ENCODE results near the gene TMEM119. TPM values are rescaled to one million over a fixed set of nuclear protein-coding genes. Genes with fewer than 3 reads are reported as not detected.

The TMEM119 gene
- total RNA-seq, 1 experiment from 2014 or later = not detected

- in situ Hi-C loops (cut with HindIII; ENCODE audit: low pct_unique_long_range_greater_than_20kb, low sequenced_read_pairs) = no loop called here
- CTCF ChIA-PET = interaction anchor here (2.8 kb wide), 1 partner anchor 54 kb away, joined by 17 read pairs; no protein-coding TSS in a partner anchor
- intact Hi-C loops (cut with micrococcal nuclease; ENCODE audit: unreplicated experiment) = loop anchor here (1.0 to 5.0 kb wide), 2 partner anchors 55 to 529 kb away; partner anchors contain the start of gene ALKBH2
- TF ChIP-seq, protein P1, sequence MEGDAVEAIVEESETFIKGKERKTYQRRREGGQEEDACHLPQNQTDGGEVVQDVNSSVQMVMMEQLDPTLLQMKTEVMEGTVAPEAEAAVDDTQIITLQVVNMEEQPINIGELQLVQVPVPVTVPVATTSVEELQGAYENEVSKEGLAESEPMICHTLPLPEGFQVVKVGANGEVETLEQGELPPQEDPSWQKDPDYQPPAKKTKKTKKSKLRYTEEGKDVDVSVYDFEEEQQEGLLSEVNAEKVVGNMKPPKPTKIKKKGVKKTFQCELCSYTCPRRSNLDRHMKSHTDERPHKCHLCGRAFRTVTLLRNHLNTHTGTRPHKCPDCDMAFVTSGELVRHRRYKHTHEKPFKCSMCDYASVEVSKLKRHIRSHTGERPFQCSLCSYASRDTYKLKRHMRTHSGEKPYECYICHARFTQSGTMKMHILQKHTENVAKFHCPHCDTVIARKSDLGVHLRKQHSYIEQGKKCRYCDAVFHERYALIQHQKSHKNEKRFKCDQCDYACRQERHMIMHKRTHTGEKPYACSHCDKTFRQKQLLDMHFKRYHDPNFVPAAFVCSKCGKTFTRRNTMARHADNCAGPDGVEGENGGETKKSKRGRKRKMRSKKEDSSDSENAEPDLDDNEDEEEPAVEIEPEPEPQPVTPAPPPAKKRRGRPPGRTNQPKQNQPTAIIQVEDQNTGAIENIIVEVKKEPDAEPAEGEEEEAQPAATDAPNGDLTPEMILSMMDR (IDR thresholded peaks at IDR 0.05) = peak; percentile 46
- TF ChIP-seq SIN3A (IDR thresholded peaks at IDR 0.05; ENCODE audit: borderline replicate concordance, insufficient read depth, low read depth, low read length) (no peak), REST (IDR thresholded peaks at IDR 0.05; ENCODE audit: insufficient read depth in 1 of 2, low read depth in 2 of 2, low read length in 1 of 2) (no peak), POLR2AphosphoS5 (IDR thresholded peaks at IDR 0.05; ENCODE audit: low read depth, low read length) (no peak)
- H3K4me1 ChIP-seq (ENCODE audit: control insufficient read depth, insufficient read depth, low read length) = peaks cover 29% of the 10 kb centered on the region
- no peaks in the 10 kb centered on the region for H3K9me3 ChIP-seq (ENCODE audit: control insufficient read depth, insufficient read depth, low read depth, low read length)
- peaks cover 37% of the 10 kb centered on the region for H3K36me3 ChIP-seq (ENCODE audit: control insufficient read depth, insufficient read depth, low read length)
- DNase-seq (ENCODE audit: low read depth, low spot score) (no peak), ATAC-seq (no peak)
- peak overlapping the region; percentile 84 for H3K27ac ChIP-seq (ENCODE audit: low read length)
- H3K27me3 ChIP-seq (ENCODE audit: control insufficient read depth, insufficient read depth, low read length) = no peaks in the 10 kb centered on the region
- no TSS peak for BruUV-seq (replicated peaks)
- H3K4me3 ChIP-seq (ENCODE audit: low read depth in 2 of 2, low read length in 2 of 2) = peak overlapping the region; percentile 100
- POLR2A ChIA-PET = no interaction called here
Measured at GRCh38 chr12:108563804-108564151, 34.1 kb downstream of the TMEM119 start.

DNA sequence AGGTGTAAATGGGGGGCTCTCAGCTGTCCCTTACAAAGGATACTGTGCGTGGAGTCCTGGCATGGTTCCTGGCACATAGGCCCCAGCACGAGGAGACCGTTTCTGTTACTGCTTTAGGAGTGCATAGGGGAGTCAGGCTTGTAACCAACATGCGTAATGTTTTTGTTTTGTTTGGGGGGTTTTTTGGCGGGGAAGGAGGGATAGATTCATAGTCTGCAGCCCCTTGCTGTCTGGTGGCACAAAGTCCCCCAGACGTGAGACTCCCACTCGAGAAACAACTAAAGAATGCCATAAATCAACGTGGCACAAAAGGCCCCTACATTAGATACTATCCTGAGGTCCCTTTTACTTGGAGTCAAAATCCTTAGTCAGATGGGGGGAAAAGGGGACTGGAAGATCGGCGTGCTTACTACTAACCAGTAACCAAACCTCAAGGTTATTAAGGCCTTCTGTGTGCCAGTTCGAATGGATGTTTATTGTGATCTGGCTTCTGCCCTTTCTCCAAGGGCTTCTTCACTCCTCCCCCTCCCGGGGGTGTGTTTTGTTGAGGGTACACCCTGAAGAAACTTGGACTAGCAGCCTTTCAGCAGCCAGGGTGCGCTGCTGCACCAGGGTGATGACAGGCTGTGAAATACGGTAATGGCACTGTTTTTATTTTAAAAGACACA lies 34.6 kb downstream of the TMEM119 start:
- intact Hi-C loops (cut with micrococcal nuclease; ENCODE audit: unreplicated experiment) (loop anchor here (1.0 to 5.0 kb wide), 2 partner anchors 55 to 529 kb away; partner anchors contain the start of gene ALKBH2), in situ Hi-C loops (cut with HindIII; ENCODE audit: low pct_unique_long_range_greater_than_20kb, low sequenced_read_pairs) (no loop called here)
- ChIA-PET CTCF (interaction anchor here (0.8 to 2.8 kb wide), 2 partner anchors 54 to 107 kb away, joined by 5 to 17 read pairs; no protein-coding TSS in a partner anchor), POLR2A (no interaction called here)
- DNase-seq (ENCODE audit: low read depth, low spot score) = peak; percentile 72
- Histone ChIP-seq H3K9me3 (ENCODE audit: control insufficient read depth, insufficient read depth, low read depth, low read length) (no peaks in the 10 kb centered on the region), H3K27ac (ENCODE audit: low read length) (peak overlapping the region; percentile 84), H3K36me3 (ENCODE audit: control insufficient read depth, insufficient read depth, low read length) (peaks cover 36% of the 10 kb centered on the region), H3K27me3 (ENCODE audit: control insufficient read depth, insufficient read depth, low read length) (no peaks in the 10 kb centered on the region), H3K4me1 (ENCODE audit: control insufficient read depth, insufficient read depth, low read length) (peaks cover 32% of the 10 kb centered on the region), H3K4me3 (ENCODE audit: low read depth in 2 of 2, low read length in 2 of 2) (peak overlapping the region; percentile 100)
- ATAC-seq = peak; percentile 62
- TF ChIP-seq, protein P1 (IDR thresholded peaks at IDR 0.05) = peak; percentile 93
- TF ChIP-seq POLR2AphosphoS5 (IDR thresholded peaks at IDR 0.05; ENCODE audit: low read depth, low read length) (peak; percentile 25), REST (IDR thresholded peaks at IDR 0.05; ENCODE audit: insufficient read depth in 1 of 2, low read depth in 2 of 2, low read length in 1 of 2) (no peak)
- TSS peak; percentile 77 for BruUV-seq (replicated peaks)

Data from Panc1 (cell line).